Activated naive CD4-positive, alpha-beta T cell treated with anti-CD3 and anti-CD28 coated beads, Interleukin-2, amount 50 U/mL, for 72 hours (primary cell): Measurements from ENCODE around the gene TSPAN18. TPM values are rescaled to one million over a fixed set of nuclear protein-coding genes. Genes with fewer than 3 reads are reported as not detected.
A peak's percentile ranks its signal among the peaks of the same experiment; 100 is the strongest.

Source experiments
- ATAC-seq, 2 donors: fragments of 150-1000 bp; cut with Tn5 transposase; 2 replicates each; pipeline ENCODE4 v1.10.0; 2021; ENCODE audit warnings: mild to moderate bottlenecking in 2 of 2, moderate library complexity in 2 of 2
- DNase-seq, 2 donors: peaks; one replicate each; pipeline ENCODE4 v3.0.0; 2021 to 2022; ENCODE audit warnings: low spot score in 2 of 2
- H3K27ac Mint-ChIP-seq, 2 donors: one replicate each; pipeline ENCODE4 v1.8.0; 2022; ENCODE audit warnings: mild to moderate bottlenecking in 2 of 2, mixed read lengths in 2 of 2
- H3K36me3 Mint-ChIP-seq, 2 donors: one replicate each; pipeline ENCODE4 v1.8.0; 2022; ENCODE audit warnings: mixed read lengths in 2 of 2
- H3K9me3 Mint-ChIP-seq, 2 donors: one replicate each; pipeline ENCODE4 v1.8.0; 2022; ENCODE audit warnings: mixed read lengths in 2 of 2
- total RNA-seq, 2 donors: library from RNA; stranded (reverse); gene quantifications; one replicate each; pipeline ENCODE4 v1.2.3, GENCODE V29; 2022

Gene TSPAN18
- total RNA-seq, 2 donors from 2014 or later = 2.3 to 3.6 TPM

DNA sequence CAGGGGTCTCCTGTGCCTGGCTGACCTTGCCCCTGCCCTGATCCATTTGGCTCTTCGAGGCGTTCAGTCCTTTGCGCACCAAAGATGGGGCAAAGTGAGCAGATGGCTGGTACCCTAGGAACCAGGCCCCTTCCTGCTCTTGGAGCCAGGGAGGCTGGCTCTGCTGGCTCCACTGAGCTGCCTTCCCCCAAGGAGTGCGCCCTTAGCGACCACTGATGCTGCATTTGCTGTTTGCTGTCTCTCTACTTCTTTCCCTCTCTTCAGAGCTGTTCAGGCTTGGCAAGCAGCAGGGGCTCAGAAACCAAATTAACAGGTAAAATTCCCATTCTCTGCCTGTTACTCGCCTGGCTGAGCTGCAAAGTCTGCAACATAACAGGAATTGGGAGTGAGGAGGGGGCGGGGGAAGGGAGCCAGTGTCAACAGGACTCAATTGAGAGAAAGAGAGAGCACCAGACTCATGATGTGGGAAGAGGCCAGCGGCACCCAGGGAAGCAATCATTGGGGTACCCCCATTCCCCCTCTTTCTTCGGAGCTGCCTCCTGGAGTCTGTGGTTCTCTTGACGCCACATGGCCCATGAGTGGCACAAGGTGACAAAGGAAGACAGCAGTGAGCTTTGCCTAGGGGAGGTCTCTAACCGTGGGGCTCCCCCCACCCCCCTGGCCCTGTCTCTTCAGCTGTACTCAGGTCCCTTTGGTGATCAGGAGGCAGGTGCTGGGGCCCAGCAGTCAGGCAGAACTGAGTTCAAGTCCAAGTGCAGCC, 121.6 kb downstream of the TSPAN18 start:
- DNase-seq (no peak), ATAC-seq (no peak)
- H3K27ac Mint-ChIP-seq = no peak overlapping the region
- H3K36me3 Mint-ChIP-seq = peaks cover 20 to 36% of the 10 kb centered on the region in 2 donors
- H3K9me3 Mint-ChIP-seq = peaks cover 5 to 14% of the 10 kb centered on the region in 2 donors

- Mint-ChIP-seq H3K27ac (no peak overlapping the region), H3K9me3 (peaks cover 5 to 11% of the 10 kb centered on the region in 2 donors), H3K36me3 (peaks cover 20 to 31% of the 10 kb centered on the region in 2 donors)
- ATAC-seq = no peak
- DNase-seq = no peak
These were observed 122.2 kb downstream of the TSPAN18 start for GRCh38 chr11:44848963-44849350.

GRCh38 chr11:44849424-44849823, 122.7 kb downstream of the TSPAN18 start:
- ATAC-seq (no peak), DNase-seq (no peak)
- Mint-ChIP-seq H3K9me3 (peaks cover 5 to 11% of the 10 kb centered on the region in 2 donors), H3K36me3 (peaks cover 20 to 26% of the 10 kb centered on the region in 2 donors), H3K27ac (no peak overlapping the region)

DNA sequence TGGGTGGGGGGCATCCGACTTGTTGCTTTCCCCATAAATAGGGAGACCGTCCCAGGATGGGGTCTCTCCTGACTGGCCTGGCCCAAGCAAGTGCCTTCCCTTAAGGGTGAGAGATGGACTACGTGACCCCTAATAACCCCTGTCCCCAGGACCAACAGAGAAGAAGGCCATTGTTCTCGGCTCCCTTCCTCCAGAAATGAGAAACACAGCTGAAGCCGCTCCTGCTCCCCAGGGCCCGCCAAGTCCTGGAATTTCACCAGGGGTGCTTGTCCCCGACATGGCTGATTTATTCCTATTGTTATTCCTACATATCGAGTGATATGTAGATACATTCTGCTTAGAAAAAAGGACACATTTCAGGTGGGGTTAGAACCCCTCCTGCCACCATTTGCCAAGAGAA, 123.2 kb downstream of the TSPAN18 start:
- Mint-ChIP-seq H3K9me3 (peaks cover 5 to 11% of the 10 kb centered on the region in 2 donors), H3K36me3 (peaks cover 20 to 21% of the 10 kb centered on the region in 2 donors), H3K27ac (no peak overlapping the region)
- no peak for DNase-seq
- no peak for ATAC-seq

GRCh38 chr11:44851496-44851895, 124.7 kb downstream of the TSPAN18 start:
- DNase-seq = no peak
- ATAC-seq = no peak
- peaks cover 4 to 5% of the 10 kb centered on the region in 2 donors for H3K9me3 Mint-ChIP-seq
- no peak overlapping the region for H3K27ac Mint-ChIP-seq
- H3K36me3 Mint-ChIP-seq = peaks cover 5 to 15% of the 10 kb centered on the region in 2 donors

GRCh38 chr11:44852159-44852747, 125.5 kb downstream of the TSPAN18 start:
- no peak for DNase-seq
- Mint-ChIP-seq H3K27ac (no peak overlapping the region), H3K9me3 (no peaks in the 10 kb centered on the region), H3K36me3 (peaks cover 0 to 8% of the 10 kb centered on the region in 2 donors)
- ATAC-seq = no peak

GRCh38 chr11:44852952-44853351, 126.2 kb downstream of the TSPAN18 start:
- Mint-ChIP-seq H3K36me3 (peaks cover 0 to 4% of the 10 kb centered on the region in 2 donors), H3K27ac (no peak overlapping the region), H3K9me3 (no peaks in the 10 kb centered on the region)
- DNase-seq = no peak
- no peak for ATAC-seq

DNA sequence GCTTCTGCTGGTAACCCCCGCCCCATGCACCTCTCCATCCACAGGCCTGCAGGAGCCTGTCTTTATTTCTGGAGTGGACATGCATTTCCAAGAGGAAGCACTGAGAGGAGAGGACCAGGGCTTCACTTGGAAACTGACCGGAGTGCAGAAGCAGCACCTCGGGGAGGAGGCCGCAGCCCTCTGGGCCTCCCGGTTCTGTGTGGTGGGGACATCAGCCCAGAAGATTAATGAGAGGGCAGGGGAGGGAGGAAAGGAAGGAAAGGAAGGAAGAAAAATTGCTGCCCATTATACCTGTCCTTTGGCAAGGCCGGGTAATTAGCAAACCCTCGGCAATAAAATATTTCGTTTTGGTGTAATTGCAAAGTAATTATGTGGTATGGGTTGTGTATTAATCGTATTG, 126.9 kb downstream of the TSPAN18 start:
- no peak for ATAC-seq
- Mint-ChIP-seq H3K9me3 (no peaks in the 10 kb centered on the region), H3K27ac (no peak overlapping the region), H3K36me3 (no peaks in the 10 kb centered on the region)
- no peak for DNase-seq

DNA sequence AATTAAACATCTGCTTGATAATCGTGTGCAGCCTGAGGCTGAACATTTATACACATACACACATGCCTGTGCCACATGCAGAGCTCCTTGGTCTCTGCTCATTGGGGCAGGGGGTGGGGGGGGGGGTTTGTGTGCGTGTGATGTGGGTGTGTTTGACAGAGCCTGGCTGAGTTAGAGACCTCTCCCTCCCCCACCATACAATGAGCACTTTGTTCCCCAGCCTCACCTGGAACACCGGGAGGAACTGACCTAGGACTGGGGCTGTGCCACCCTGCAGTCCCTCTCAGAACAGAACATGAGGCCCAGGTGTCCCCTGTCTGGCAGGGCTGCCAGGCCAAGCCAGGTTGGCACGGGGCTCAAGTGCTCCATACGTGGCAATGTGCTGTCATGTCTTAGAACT, 127.3 kb downstream of the TSPAN18 start:
- ATAC-seq (no peak), DNase-seq (no peak)
- Mint-ChIP-seq H3K36me3 (no peaks in the 10 kb centered on the region), H3K27ac (no peak overlapping the region), H3K9me3 (no peaks in the 10 kb centered on the region)

- ATAC-seq (peak; percentile 32 to 57), DNase-seq (no peak)
- Mint-ChIP-seq H3K36me3 (peaks cover 0 to under 1% of the 10 kb centered on the region in 2 donors), H3K9me3 (no peaks in the 10 kb centered on the region), H3K27ac (no peak overlapping the region)
These were observed 128.2 kb downstream of the TSPAN18 start for GRCh38 chr11:44854741-44855492.

DNA sequence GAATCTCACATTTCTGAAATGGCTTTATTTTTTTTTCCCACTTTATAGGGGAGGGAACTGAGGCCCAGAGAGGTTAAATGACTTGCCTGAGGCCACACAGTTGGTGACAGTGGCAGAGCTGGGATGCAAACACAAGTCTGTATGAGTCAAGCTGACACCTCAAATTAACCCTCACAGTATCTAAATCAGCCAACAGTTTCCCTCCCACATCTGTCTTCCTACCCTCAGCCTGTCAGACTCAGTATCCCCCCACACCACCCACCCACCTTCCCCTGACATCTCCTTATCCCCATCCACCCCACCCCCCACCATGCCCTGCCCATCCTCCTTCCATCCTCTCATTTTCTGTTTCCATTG, 128.7 kb downstream of the TSPAN18 start:
- Mint-ChIP-seq H3K9me3 (no peaks in the 10 kb centered on the region), H3K27ac (no peak overlapping the region), H3K36me3 (peaks cover 0 to 6% of the 10 kb centered on the region in 2 donors)
- DNase-seq (peak in 1 of 2 donors; percentile 45), ATAC-seq (peak; percentile 97)

DNA sequence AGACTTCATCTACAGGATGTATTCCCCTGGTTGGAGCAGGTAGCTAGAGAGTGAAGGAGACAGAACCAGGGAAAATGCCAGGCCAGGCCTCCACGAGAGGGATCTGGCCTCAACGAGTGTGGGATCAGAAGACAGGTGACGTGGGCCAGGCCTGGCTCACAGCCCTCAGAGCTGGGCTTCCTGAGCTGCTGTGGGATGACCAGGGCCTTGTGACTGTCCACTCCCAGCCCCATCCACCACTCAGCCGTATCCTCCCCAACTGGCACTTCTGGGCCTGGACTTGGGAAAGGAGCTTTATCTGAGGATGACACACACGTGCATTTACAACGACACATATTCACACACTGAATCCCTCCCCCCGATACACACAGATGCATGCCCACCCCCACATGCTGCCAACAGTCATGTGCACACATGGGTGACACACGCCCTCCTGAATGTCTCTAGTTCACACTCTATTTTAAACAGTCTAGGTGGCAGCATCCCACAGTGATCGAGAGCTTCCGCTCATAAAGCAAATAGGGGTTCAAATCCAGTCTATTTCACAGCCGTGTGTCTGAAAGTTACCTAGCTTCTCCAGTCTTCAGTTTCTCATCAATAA, 130.8 kb downstream of the TSPAN18 start:
- H3K9me3 Mint-ChIP-seq = no peaks in the 10 kb centered on the region
- ATAC-seq (no peak), DNase-seq (no peak)
- H3K27ac Mint-ChIP-seq = no peak overlapping the region
- H3K36me3 Mint-ChIP-seq = peaks cover under 1 to 10% of the 10 kb centered on the region in 2 donors

GRCh38 chr11:44858796-44859527, 132.2 kb downstream of the TSPAN18 start:
- no peak overlapping the region for H3K27ac Mint-ChIP-seq
- no peaks in the 10 kb centered on the region for H3K9me3 Mint-ChIP-seq
- ATAC-seq = no peak

DNA sequence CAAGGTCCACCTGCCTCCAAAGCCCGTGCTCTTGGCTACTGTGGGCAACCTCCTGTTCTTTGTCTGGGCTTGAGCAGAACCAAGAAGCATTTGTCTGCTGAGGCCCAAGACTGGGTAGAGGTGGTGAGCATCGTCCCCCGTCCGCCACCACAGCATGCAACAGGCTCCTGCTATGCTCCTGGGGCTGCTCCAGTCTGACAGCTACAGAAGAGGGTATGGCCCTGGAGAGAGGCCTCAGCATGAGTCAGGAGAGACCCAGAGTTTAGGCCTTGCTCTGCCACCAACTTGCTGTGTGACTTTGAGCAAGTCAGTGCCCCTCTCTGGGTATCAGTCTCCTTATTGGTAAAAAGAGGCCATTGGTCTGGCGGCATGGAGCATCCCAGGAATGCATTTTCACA, 132.8 kb downstream of the TSPAN18 start:
- Mint-ChIP-seq H3K27ac (no peak overlapping the region), H3K9me3 (no peaks in the 10 kb centered on the region), H3K36me3 (peaks cover 5 to 14% of the 10 kb centered on the region in 2 donors)
- ATAC-seq (no peak), DNase-seq (peak in 1 of 2 donors; percentile 40)

More at GRCh38 chr11:44858796-44859527, 132.2 kb downstream of the TSPAN18 start:
- no peak for DNase-seq
- H3K36me3 Mint-ChIP-seq = peaks cover 5 to 14% of the 10 kb centered on the region in 2 donors

DNA sequence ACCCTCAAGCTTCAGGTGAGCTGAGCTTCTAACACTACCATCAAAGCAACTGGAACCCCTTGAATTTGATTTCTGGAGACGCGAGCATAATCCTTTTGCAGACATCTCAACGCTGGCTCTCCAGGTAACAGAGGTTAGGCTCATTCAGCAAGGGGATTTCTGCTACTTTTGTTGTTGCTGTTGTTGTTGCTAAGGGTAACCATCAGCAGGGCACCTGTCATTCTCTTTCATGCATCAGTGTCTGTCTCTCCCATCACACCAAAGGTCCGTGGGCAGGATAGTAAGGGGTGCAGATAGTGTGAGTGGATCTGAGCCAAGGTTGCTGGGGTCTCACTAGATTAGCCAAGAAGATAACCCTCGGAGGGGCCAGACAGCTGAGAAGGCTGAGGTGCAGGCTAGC, 133.6 kb downstream of the TSPAN18 start:
- no peaks in the 10 kb centered on the region for H3K9me3 Mint-ChIP-seq
- peaks cover 5 to 14% of the 10 kb centered on the region in 2 donors for H3K36me3 Mint-ChIP-seq
- ATAC-seq = no peak
- DNase-seq = peak in 1 of 2 donors; percentile 49
- no peak overlapping the region for H3K27ac Mint-ChIP-seq

- DNase-seq = peak; percentile 81 to 92
- Mint-ChIP-seq H3K36me3 (peaks cover 5 to 14% of the 10 kb centered on the region in 2 donors), H3K27ac (peak overlapping the region; percentile 56 to 61), H3K9me3 (no peaks in the 10 kb centered on the region)
- peak; percentile 99 to 100 for ATAC-seq
These were observed 135.2 kb downstream of the TSPAN18 start for GRCh38 chr11:44861849-44862557.
